ENCODE measurements around the gene PRDM10.

DNA sequence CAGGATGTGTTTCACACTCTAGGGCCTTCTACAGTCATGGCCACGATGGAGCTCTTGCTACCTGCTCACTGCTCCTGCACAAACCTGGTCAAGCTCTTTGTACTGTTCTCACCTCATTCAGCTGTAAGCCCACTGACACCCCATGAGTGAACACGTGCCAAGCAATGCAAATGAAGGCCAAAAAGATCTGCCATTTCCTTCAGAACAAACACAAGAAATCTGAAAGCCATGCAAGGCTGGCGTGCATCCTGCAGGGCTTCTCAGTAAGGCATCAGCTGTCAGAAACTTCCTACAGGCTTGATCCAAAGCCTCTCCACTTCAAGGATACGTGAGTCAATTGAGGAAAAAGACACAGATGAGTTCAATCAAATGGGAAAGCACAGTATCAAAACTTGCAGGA lies 63.1 kb downstream of the PRDM10 start:
- no peak for TF ChIP-seq POLR2AphosphoS5 (IDR thresholded peaks at IDR 0.05)
- TF ChIP-seq, protein P1, sequence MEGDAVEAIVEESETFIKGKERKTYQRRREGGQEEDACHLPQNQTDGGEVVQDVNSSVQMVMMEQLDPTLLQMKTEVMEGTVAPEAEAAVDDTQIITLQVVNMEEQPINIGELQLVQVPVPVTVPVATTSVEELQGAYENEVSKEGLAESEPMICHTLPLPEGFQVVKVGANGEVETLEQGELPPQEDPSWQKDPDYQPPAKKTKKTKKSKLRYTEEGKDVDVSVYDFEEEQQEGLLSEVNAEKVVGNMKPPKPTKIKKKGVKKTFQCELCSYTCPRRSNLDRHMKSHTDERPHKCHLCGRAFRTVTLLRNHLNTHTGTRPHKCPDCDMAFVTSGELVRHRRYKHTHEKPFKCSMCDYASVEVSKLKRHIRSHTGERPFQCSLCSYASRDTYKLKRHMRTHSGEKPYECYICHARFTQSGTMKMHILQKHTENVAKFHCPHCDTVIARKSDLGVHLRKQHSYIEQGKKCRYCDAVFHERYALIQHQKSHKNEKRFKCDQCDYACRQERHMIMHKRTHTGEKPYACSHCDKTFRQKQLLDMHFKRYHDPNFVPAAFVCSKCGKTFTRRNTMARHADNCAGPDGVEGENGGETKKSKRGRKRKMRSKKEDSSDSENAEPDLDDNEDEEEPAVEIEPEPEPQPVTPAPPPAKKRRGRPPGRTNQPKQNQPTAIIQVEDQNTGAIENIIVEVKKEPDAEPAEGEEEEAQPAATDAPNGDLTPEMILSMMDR (IDR thresholded peaks at IDR 0.05), result no peak
